GM12878 (cell line): ENCODE measurements around the gene NBR1. TPM values are rescaled to one million over a fixed set of nuclear protein-coding genes. Genes with fewer than 3 reads are reported as not detected.

ENCODE experiments used
- ATAC-seq: fragments of 200-7000 bp; cut with Tn5 transposase; 3 replicates; pipeline ENCODE4 v1.9.1; 2020; ENCODE audit warnings: mild to moderate bottlenecking, moderate library complexity
- BruUV-seq: library from RNA; stranded (reverse); fragments of 400-500 nt; replicated peaks from 2 replicates; lab custom pipeline; 2021; lab: Mats Ljungman, UMichigan
- CTCF ChIA-PET: fragments of 300-600 bp; sonication (Branson Sonifier 250); formaldehyde crosslinking; extraction: SDS; loops from one replicate; lab custom pipeline; 2021; ENCODE audit warnings: inconsistent platforms; lab: Yijun Ruan, JAX
- POLR2A ChIA-PET: fragments of 350-600 bp; formaldehyde crosslinking; extraction: SDS; loops from one replicate; lab custom pipeline; 2021; ENCODE audit warnings: inconsistent platforms; lab: Charles Lee
- RAD21 ChIA-PET: fragments of 300-600 bp; sonication (Branson Sonifier 250); formaldehyde crosslinking; loops from one replicate; lab custom pipeline; 2023; ENCODE audit warnings: antibody characterized with exemption; ENCODE audit not compliant: unreplicated experiment; lab: Charles Lee
- SMC1A ChIA-PET: fragments of 300-600 bp; sonication (Branson Sonifier 250); formaldehyde crosslinking; loops from one replicate; lab custom pipeline; 2023; ENCODE audit not compliant: unreplicated experiment, uncharacterized antibody; lab: Charles Lee
- DNase-seq: peaks from one replicate; pipeline ENCODE4 v3.0.0-alpha.2; 2011; ENCODE audit warnings: low read depth, low spot score
- FAIRE-seq: peaks from 3 replicates; lab custom pipeline; 2011; peaks lifted over from hg19 to GRCh38; lab: Jason Lieb, UNC
- H2AFZ ChIP-seq: 2 replicates; pipeline ENCODE4 v1.6.0; 2011; ENCODE audit warnings: low read depth, low read length, control low read depth; ENCODE audit not compliant: control insufficient read depth
- H3K27ac ChIP-seq: 2 replicates; pipeline ENCODE4 v1.5.1; 2011; ENCODE audit warnings: control low read depth; ENCODE audit not compliant: control insufficient read depth, insufficient read depth
- H3K27me3 ChIP-seq, 2 experiments: replicated peaks in 1 of 2; 2 replicates each; pipeline versions ENCODE4 v1.6.0 to v1.6.1; 2011; ENCODE audit warnings: low read length in 1 of 2; ENCODE audit not compliant: control insufficient read depth in 2 of 2, insufficient read depth in 2 of 2
- H3K36me3 ChIP-seq, 2 experiments: 2 replicates each; pipeline ENCODE4 v1.5.1; 2011; ENCODE audit warnings: low read length in 1 of 2; ENCODE audit not compliant: control insufficient read depth in 2 of 2, insufficient read depth in 2 of 2
- H3K4me1 ChIP-seq: 2 replicates; pipeline ENCODE4 v1.6.1; 2011; ENCODE audit warnings: mild to moderate bottlenecking, low read length, moderate library complexity, mixed read lengths; ENCODE audit not compliant: control insufficient read depth, insufficient read depth
- H3K4me2 ChIP-seq: 2 replicates; pipeline ENCODE4 v1.6.0; 2011; ENCODE audit warnings: control low read depth; ENCODE audit not compliant: control insufficient read depth, insufficient read depth
- H3K4me3 ChIP-seq: fragments of 200-600 bp; sonication (generic); 2 replicates; pipeline ENCODE4 v1.5.1; 2016
- H3K79me2 ChIP-seq: 2 replicates; pipeline ENCODE4 v1.6.0; 2011; ENCODE audit warnings: low read length; ENCODE audit not compliant: control insufficient read depth, insufficient read depth
- H3K9ac ChIP-seq: 2 replicates; pipeline ENCODE4 v1.8.0; 2011; ENCODE audit warnings: low read length, control low read depth, mixed read lengths; ENCODE audit not compliant: control insufficient read depth, insufficient read depth
- H3K9me3 ChIP-seq: replicated peaks from 3 replicates; pipeline ENCODE4 v1.5.1; 2011; ENCODE audit warnings: mild to moderate bottlenecking, low read length; ENCODE audit not compliant: control insufficient read depth, insufficient read depth
- H4K20me1 ChIP-seq: 2 replicates; pipeline ENCODE4 v1.6.0; 2011; ENCODE audit not compliant: control insufficient read depth, insufficient read depth
- ASH2L ChIP-seq: fragments of 300-600, 200-600 bp; sonication (generic); IDR thresholded peaks from 2 replicates; pipeline ENCODE4 v1.6.1; 2017; ENCODE audit warnings: low read depth, mild to moderate bottlenecking, borderline replicate concordance
- EGR1 ChIP-seq, 2 experiments: IDR thresholded peaks; 1 replicate in 1 of 2; 2 replicates in 1 of 2; pipeline ENCODE4 v1.6.1; 2011 to 2012; ENCODE audit warnings: low read depth in 2 of 2, low read length in 2 of 2, borderline replicate concordance in 1 of 2, mild to moderate bottlenecking in 1 of 2, moderate library complexity in 1 of 2
- IKZF1 ChIP-seq: fragments of 450-650 bp; conservative IDR thresholded peaks from 2 replicates; pipeline ENCODE4 v1.6.1; 2017; ENCODE audit warnings: antibody characterized with exemption, mild to moderate bottlenecking
- JUND ChIP-seq: IDR thresholded peaks from 2 replicates; pipeline ENCODE4 v1.6.1; 2012; ENCODE audit warnings: low read depth, mild to moderate bottlenecking, low read length, improper control_type of control experiment, moderate library complexity
- NFXL1 ChIP-seq: fragments of 450-650 bp; IDR thresholded peaks from 2 replicates; pipeline ENCODE4 v1.6.1; 2017; ENCODE audit warnings: antibody characterized with exemption, mild to moderate bottlenecking, borderline replicate concordance
- NFYA ChIP-seq: IDR thresholded peaks from 2 replicates; pipeline ENCODE4 v1.6.1; 2011; ENCODE audit warnings: low read depth, mild to moderate bottlenecking, low read length, improper control_type of control experiment, borderline replicate concordance
- RCOR1 ChIP-seq: conservative IDR thresholded peaks from 2 replicates; pipeline ENCODE4 v1.6.1; 2012; ENCODE audit warnings: low read depth, low read length, improper control_type of control experiment
- RUNX3 ChIP-seq: IDR thresholded peaks from 2 replicates; pipeline ENCODE4 v1.6.1; 2012; ENCODE audit warnings: low read length, inconsistent platforms
- SMAD5 ChIP-seq: IDR thresholded peaks from 2 replicates; pipeline ENCODE4 v1.6.1; 2016; ENCODE audit warnings: antibody characterized with exemption, low read depth
- TBL1XR1 ChIP-seq: IDR thresholded peaks from 2 replicates; pipeline ENCODE4 v1.6.1; 2012; ENCODE audit warnings: low read depth, low read length, improper control_type of control experiment
- TCF3 ChIP-seq: IDR thresholded peaks from 2 replicates; pipeline ENCODE4 v1.6.1; 2012; ENCODE audit warnings: low read depth, mild to moderate bottlenecking, low read length, borderline replicate concordance; ENCODE audit not compliant: insufficient read depth
- WGBS: methylation state at CpG from one replicate; pipeline ENCODE4 v1.1.6; 2016; ENCODE audit warnings: low lambda C conversion rate; ENCODE audit not compliant: insufficient replicate concordance, insufficient coverage; ENCODE audit errors: missing lambda C conversion rate; 5-methylcytosine and 5-hydroxymethylcytosine counted together
- in situ Hi-C: fragments of 300-500 bp; cut with MboI; formaldehyde crosslinking; loops from 9 replicates; pipeline ENCODE4 v1.14.3; 2018; ENCODE audit warnings: mixed read lengths
- intact Hi-C: fragments of 100-400 bp; cut with micrococcal nuclease; formaldehyde crosslinking; loops from one replicate; pipeline ENCODE4 v1.14.2; 2022; ENCODE audit not compliant: unreplicated experiment
- polyA plus RNA-seq, 11 experiments: library from polyadenylated mRNA; depleted of rRNA in 4 of 11; unstranded in 6 of 11; stranded (reverse) in 5 of 11; fragments of >200 nt; fragmentation: Nextera tagmentation in 4 of 11; fragmentation: Illumina TruSeq in 1 of 11; extraction: Ambion mirVana in 4 of 11; extraction: Trizol in 1 of 11; gene quantifications; 1 replicate in 1 of 11; 2 replicates in 10 of 11; pipeline versions ENCODE4 v1.2.1 to v1.2.3, GENCODE V29; 2011 to 2016; ENCODE audit warnings: inconsistent platforms in 2 of 11, missing spikeins in 2 of 11, low read depth in 1 of 11
- total RNA-seq, 4 experiments: library from RNA; depleted of rRNA in 3 of 4; stranded (reverse); fragments of >200 nt in 3 of 4; fragmentation: Illumina TruSeq in 1 of 4; extraction: Trizol in 1 of 4; gene quantifications; 2 replicates each; pipeline versions ENCODE4 v1.2.1 to v1.2.3, GENCODE V29; 2013 to 2021
- TF ChIP-seq, protein P1 (sequence below): IDR thresholded peaks from 2 replicates; pipeline ENCODE4 v1.6.1; 2011; ENCODE audit warnings: low read depth, mild to moderate bottlenecking, low read length, moderate library complexity, borderline replicate concordance; ENCODE audit errors: extremely low read depth
- TF ChIP-seq, protein P2 (sequence below): IDR thresholded peaks from 2 replicates; pipeline ENCODE4 v1.6.1; 2012; ENCODE audit warnings: low read depth, low read length, improper control_type of control experiment
- TF ChIP-seq, protein P3 (sequence below): fragments of 450-650 bp; IDR thresholded peaks from 2 replicates; pipeline ENCODE4 v1.6.1; 2016; ENCODE audit warnings: mild to moderate bottlenecking
- TF ChIP-seq, protein P4 (sequence below): fragments of 450-650 bp; formaldehyde crosslinking; IDR thresholded peaks from 2 replicates; pipeline ENCODE4 v1.5.0; 2022; ENCODE audit warnings: mild to moderate bottlenecking, missing genetic modification characterization
- TF ChIP-seq, protein P5 (sequence below): fragments of 450-650 bp; IDR thresholded peaks from 2 replicates; pipeline ENCODE4 v1.6.1; 2014; ENCODE audit warnings: mild to moderate bottlenecking

The NBR1 gene
- total and polyA plus RNA-seq, 10 of the 15 experiments (the other 5 are each of a cell fraction or from before 2014, with no cell fraction given): 3.5 to 55.2 (median 28.2) TPM

DNA sequence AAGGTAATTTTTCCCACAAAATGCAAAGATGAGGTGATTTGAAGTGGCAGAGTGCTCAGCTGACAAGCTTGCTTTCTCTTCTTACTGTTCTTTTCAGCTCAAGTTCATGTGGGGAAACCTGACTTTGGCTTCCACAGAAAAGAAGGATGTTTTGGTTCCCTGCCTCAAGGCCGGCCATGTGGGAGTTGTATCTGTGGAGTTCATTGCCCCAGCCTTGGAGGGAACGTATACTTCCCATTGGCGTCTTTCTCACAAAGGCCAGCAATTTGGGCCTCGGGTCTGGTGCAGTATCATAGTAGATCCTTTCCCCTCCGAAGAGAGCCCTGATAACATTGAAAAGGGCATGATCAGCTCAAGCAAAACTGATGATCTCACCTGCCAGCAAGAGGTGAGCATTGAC is 22.2 kb downstream of the NBR1 start:
- H3K27me3 ChIP-seq: no peaks in the 10 kb centered on the region
- H4K20me1 ChIP-seq: no peaks in the 10 kb centered on the region
- H3K9ac ChIP-seq: no peak overlapping the region
- ATAC-seq (no peak), DNase-seq (no peak), FAIRE-seq (no peak)
- intact Hi-C loops (no loop called here), in situ Hi-C loops (no loop called here)
- no peak overlapping the region for H2AFZ ChIP-seq
- SMC1A ChIA-PET: no interaction called here
- 82% methylated on average over 5 of the region's 5 CpGs for WGBS
- H3K4me1 ChIP-seq: no peaks in the 10 kb centered on the region
- no peak overlapping the region for H3K4me3 ChIP-seq
- BruUV-seq: no TSS peak
- H3K27ac ChIP-seq: no peak overlapping the region
- H3K9me3 ChIP-seq: no peaks in the 10 kb centered on the region
- CTCF ChIA-PET: no interaction called here
- POLR2A ChIA-PET: no interaction called here
- RAD21 ChIA-PET: no interaction called here
- no peak for TF ChIP-seq EGR1 (IDR thresholded peaks at IDR 0.05; ENCODE audit: borderline replicate concordance in 1 of 2, low read depth in 2 of 2, low read length in 2 of 2)
- no peak for TF ChIP-seq TCF3
- no peak for TF ChIP-seq RUNX3
- no peak for TF ChIP-seq NFXL1
- no peak for TF ChIP-seq SMAD5
- TF ChIP-seq IKZF1: no peak
- TF ChIP-seq NFYA: no peak
- TF ChIP-seq, protein P1, sequence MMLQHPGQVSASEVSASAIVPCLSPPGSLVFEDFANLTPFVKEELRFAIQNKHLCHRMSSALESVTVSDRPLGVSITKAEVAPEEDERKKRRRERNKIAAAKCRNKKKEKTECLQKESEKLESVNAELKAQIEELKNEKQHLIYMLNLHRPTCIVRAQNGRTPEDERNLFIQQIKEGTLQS: no peak
- no peak for TF ChIP-seq TBL1XR1
- TF ChIP-seq, protein P2, sequence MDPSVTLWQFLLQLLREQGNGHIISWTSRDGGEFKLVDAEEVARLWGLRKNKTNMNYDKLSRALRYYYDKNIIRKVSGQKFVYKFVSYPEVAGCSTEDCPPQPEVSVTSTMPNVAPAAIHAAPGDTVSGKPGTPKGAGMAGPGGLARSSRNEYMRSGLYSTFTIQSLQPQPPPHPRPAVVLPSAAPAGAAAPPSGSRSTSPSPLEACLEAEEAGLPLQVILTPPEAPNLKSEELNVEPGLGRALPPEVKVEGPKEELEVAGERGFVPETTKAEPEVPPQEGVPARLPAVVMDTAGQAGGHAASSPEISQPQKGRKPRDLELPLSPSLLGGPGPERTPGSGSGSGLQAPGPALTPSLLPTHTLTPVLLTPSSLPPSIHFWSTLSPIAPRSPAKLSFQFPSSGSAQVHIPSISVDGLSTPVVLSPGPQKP: no peak
- TF ChIP-seq, protein P3, sequence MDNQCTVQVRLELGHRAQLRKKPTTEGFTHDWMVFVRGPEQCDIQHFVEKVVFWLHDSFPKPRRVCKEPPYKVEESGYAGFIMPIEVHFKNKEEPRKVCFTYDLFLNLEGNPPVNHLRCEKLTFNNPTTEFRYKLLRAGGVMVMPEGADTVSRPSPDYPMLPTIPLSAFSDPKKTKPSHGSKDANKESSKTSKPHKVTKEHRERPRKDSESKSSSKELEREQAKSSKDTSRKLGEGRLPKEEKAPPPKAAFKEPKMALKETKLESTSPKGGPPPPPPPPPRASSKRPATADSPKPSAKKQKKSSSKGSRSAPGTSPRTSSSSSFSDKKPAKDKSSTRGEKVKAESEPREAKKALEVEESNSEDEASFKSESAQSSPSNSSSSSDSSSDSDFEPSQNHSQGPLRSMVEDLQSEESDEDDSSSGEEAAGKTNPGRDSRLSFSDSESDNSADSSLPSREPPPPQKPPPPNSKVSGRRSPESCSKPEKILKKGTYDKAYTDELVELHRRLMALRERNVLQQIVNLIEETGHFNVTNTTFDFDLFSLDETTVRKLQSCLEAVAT: no peak
- no peak for TF ChIP-seq RCOR1
- TF ChIP-seq, protein P4, sequence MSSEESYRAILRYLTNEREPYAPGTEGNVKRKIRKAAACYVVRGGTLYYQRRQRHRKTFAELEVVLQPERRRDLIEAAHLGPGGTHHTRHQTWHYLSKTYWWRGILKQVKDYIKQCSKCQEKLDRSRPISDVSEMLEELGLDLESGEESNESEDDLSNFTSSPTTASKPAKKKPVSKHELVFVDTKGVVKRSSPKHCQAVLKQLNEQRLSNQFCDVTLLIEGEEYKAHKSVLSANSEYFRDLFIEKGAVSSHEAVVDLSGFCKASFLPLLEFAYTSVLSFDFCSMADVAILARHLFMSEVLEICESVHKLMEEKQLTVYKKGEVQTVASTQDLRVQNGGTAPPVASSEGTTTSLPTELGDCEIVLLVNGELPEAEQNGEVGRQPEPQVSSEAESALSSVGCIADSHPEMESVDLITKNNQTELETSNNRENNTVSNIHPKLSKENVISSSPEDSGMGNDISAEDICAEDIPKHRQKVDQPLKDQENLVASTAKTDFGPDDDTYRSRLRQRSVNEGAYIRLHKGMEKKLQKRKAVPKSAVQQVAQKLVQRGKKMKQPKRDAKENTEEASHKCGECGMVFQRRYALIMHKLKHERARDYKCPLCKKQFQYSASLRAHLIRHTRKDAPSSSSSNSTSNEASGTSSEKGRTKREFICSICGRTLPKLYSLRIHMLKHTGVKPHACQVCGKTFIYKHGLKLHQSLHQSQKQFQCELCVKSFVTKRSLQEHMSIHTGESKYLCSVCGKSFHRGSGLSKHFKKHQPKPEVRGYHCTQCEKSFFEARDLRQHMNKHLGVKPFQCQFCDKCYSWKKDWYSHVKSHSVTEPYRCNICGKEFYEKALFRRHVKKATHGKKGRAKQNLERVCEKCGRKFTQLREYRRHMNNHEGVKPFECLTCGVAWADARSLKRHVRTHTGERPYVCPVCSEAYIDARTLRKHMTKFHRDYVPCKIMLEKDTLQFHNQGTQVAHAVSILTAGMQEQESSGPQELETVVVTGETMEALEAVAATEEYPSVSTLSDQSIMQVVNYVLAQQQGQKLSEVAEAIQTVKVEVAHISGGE (CRISPR knock-in tag): no peak
- TF ChIP-seq, protein P5, sequence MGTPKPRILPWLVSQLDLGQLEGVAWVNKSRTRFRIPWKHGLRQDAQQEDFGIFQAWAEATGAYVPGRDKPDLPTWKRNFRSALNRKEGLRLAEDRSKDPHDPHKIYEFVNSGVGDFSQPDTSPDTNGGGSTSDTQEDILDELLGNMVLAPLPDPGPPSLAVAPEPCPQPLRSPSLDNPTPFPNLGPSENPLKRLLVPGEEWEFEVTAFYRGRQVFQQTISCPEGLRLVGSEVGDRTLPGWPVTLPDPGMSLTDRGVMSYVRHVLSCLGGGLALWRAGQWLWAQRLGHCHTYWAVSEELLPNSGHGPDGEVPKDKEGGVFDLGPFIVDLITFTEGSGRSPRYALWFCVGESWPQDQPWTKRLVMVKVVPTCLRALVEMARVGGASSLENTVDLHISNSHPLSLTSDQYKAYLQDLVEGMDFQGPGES: no peak
- TF ChIP-seq JUND: no peak
- TF ChIP-seq ASH2L: no peak
- H3K79me2 ChIP-seq: no peaks in the 10 kb centered on the region
- peaks cover 7 to 50% of the 10 kb centered on the region in 2 experiments for H3K36me3 ChIP-seq
- no peak overlapping the region for H3K4me2 ChIP-seq
